GM21786 (cell line): ENCODE measurements around the gene C10orf90.
"Not testable (repeated sequence)": the region's sequence is repeated elsewhere in the genome, so short reads cannot be mapped to it uniquely, and the experiment has no call there.

ENCODE experiments used
- ATAC-seq: cut with Tn5 transposase; IDR thresholded peaks from one replicate; pipeline ENCODE4 v1.9.1; 2021; ENCODE audit not compliant: unreplicated experiment

Gene C10orf90

DNA sequence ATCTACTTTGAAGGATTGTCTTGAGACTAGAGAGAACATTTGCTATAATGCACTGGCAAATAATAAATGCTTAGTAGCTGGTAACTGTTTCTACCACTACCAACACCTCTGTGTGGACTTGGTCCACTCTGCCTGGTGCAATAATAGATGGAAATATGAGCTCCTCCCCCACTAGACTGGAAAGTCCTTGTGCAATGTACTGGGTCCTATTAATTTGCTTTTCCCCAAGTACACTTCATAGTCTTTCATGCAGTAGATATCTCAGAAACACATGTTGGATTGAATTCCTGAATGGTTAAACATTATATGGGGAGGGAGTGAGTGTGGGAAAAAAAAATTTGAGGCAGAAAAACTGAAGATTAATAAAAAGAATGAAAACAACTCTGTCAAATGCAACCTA is 119.3 kb downstream of the C10orf90 start:
- no peak for ATAC-seq

DNA sequence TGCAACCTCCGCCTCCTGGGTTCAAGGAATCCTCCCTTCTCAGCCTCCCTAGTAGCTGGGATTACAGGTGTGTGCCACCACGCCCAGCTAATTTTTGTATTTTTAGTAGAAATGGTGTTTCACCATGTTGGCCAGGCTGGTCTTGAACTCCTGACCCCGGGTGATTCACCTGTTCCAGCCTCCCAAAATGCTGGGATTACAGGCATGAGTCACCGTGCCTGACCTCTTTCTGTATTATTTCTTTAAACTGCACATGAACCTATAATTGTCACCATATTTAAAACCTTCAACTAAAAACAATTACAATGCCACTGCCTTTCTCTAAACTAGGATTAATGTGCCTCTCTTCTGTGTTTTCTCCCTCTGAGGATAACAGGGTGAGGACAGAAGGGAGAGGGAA is 119.9 kb downstream of the C10orf90 start:
- ATAC-seq, result not testable (repeated sequence)

DNA sequence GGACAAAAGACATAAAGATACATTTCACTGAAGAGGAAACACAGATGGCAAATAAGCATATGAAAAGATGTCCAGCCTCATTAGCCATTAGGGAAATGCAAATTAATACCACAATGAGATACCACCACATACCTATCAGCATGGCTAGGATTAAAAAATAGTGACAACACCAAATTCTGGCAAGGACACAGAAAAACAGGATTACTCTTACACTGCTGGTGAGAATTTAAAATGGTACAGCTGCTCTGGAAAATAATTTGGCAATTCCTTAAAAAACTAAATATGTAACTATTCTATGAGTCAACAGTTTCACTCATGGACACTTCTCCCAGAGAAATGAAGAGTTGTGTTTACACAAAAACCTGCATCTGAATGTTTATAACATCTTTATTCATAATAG is 121.1 kb downstream of the C10orf90 start:
- no peak for ATAC-seq

DNA sequence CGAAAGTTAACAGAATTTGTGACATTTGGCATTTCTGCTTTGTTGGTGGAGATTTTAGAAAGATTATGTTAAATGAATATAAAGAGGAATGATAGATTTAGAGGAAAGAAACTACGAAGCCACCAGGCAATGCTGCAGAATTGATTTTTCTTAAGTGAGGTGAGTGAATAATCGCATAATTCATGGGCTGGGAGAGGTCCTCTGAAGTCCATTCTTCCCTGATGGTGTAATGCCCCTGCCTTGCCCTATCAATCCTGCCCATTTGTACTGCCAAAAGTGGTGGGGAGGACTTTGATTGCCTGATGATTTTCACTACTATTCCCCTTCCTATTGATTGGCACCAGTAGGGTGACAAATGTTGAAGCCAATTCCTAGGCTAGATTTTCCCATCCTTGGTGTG is 125.9 kb downstream of the C10orf90 start:
- no peak for ATAC-seq

DNA sequence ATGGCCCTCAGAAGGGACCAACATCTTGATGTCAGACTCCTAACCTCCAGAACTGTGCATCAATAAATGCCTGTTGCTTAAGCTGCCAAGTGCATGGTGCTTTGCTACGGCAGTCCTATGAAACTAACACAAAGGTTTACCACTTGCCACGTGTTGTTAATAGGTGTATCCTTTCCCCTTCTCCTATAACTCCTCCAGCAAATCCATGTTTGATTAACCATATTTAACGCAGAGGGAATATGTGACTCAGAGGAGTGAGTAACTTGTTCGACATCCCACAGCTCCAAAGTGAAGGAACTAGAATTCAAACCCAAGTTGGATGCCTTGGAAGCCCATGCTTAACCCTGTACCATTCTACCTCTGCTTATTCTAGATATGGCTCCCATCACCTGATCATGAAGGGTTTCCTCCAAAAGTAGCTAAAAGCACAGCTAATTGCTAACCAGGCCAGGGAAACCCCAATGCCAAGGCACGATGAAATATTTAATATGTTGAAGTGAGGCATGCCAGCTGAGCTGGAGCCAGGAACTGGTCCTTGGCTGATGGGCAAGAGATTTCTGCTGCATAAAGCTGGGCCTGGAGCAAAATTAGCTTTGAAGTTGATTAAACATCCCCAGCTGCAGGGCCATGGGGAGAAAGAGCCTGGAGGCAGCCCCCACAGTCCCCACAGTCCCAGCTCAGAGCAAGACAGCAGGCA is 131.9 kb downstream of the C10orf90 start:
- no peak for ATAC-seq

DNA sequence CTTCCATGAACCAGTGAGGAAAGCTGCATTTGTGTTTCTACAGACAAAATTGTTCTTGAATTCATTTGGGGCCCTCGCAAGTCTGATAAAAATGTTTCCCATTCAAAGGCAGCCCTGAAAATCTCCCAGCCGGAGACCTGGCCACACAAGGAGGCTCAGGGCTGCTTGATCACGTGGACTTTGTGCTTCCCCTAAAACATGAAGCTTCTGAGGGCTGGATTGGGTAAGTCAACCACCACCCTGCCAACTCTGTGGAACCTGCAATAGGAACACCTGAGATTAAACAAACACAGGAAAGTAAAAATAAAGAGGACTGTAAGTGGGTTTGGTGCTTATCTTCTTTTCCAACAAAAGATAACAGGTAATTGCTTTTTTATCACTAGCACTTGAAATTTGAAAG is 133.8 kb downstream of the C10orf90 start:
- no peak for ATAC-seq

DNA sequence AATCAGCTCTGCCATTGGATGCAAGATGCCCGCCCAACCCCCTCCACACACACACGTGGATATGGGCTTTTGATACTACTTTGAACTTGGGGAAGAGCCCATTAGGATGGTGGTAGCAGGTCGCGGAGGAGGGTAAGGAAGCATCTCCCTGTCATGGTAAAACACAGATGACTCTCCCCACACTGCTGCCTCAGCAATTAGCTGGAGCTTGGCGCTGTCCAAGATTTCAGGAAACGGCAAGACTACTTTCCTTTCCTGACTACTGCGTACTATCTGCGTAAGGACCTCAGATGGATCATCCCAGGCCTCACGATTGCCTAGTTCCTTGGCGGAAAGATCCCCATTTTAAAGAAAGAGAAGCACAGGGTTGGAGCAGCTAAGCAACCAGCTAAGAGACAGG is 134.3 kb downstream of the C10orf90 start:
- no peak for ATAC-seq

DNA sequence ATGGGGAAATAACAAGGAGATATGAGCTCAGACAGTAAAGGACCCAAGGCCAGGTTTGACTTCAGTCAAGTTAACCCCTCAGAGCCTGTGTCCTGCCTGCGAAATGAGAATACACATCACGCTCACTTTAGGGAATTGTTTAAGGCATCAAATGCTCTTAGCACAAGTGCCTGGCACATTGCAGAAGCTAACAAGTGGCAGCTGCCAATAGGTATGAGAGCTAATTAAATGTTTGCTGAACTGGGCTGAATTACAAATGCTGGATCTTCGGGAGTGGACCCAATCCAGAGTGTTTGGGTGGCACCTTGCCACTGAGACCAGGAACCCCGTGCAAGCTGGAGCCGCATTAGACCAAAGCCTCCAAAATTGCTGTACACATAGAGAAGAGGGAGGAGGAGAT is 136.8 kb downstream of the C10orf90 start:
- no peak for ATAC-seq

DNA sequence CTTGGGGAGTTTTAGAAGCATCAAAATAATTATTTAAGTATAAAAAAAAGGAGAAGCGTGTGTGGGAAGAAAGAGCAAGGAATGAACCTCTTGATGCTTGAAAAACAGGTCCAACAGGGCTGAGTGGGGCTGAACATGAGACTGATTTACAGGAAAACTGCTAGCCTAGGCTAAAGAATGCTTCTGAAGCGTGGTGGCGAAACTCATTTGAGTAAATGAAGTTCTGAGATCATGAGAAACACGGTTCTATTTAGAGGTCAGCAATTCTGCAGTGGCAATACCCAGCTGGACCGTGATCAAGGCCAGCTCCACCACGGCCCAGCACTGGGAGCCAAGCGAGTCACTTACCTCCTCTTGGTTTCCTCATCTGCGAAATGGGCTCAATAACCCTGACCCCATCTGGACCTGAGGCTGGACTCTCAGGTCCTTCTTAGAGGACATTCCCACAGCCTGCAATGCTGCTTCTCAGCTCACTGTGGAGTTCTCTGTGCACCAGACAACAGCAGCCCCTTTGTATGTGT is 142.1 kb downstream of the C10orf90 start:
- no peak for ATAC-seq

DNA sequence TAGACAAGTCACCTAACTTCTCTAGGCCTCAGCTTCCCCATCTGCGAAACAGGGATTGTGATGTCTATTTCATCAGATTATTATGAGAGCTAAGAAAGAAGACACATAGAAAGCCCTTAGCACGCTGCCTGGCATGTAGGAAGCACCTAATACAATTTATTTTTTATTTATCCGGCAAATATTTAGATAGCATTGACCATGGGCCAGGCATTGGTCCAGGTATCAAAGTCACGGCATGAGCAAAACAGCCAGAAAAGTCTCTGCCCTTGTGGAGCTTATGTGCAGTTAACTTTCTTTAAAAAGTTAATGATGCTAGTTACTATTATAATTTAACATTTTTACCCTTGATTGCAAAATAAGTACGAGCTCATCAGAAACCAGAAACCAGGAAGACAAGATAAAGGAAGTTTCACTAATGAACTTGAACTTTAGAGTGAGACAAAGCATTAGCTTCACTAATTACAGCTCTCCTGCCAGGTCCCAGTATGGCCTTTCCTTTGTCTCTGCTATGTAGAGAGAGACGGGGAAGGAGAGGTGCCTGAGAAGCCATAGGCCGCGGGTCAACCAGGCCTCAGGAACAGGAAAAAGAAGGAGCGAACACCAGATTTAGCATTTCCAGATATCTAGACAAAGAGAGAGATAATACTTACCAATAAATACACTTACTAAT is 142.7 kb downstream of the C10orf90 start:
- ATAC-seq, result no peak

DNA sequence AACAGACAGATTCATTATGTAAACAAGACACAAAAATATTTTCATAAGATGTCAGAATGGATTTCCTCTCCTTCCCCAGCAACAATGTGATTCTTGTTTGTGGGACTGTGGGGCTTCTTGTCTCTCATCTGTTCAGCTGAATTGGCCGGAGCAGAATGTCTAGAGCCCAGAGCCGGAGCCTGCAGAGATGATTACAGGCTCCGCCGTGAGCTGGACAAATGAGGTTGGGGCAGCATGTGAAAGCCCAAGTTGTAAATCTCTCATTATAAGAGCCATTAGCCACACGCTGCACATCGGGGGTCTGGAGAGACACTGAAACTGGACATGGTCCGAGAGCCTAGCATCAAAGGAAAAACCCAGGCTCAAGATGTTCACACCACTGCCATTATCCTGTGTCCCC is 145.2 kb downstream of the C10orf90 start:
- ATAC-seq, result no peak

DNA sequence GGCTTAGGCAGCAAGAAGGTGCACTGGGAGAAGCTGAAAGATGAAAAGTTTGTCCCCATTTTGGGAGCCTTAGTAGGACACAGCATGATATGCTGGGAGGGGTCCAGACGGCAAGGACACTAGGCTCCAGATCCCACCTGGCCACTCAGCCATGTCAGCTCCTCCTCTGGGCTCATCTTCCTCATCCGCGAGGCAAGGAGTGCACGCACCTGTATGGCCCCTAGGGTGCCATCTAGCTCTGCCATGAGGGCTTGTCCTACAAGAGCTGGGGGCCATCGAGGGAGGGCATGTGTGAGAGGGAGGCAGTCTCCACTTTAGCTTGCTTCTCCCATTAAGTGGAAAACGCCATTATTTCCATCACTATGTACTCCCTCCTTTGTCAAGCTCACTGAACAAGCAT is 146.0 kb downstream of the C10orf90 start:
- no peak for ATAC-seq

DNA sequence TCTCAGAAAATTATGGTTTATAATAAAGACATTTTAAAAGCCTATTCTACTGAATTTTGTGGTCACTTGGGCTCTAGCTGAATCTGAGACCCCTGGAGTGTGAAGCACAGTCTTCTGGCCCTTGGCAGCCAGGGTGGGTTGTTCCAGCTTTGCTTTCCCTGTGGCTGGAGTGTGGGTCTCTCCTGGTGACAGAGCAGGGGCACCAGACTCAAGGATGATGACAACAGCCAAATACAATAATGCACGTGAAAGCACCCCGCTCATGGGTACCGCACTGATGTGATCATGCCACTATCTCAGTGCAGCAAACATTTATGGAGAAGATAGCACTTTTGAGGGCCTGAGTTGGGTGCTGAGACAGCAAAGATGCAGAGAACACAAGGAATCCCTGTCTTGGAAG is 147.4 kb downstream of the C10orf90 start:
- no peak for ATAC-seq

DNA sequence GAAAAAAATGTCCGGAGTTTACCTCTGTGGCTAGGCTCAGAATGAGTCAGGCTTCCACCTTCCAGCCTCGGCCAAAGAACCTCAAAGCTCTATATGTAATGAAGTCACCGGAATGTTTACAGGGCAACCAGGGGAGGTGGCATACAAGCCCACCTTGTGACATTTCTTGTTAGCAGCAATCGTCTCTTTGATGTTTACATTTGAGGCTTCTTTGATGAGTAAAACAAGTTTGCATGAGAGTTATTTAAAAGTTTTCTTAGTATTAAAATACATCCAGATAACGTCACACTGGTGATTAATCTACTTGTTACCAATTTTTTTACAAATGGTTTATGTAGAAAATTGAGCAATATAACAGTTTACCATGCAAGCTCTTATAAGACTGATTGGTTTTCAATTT is 149.1 kb downstream of the C10orf90 start:
- no peak for ATAC-seq

DNA sequence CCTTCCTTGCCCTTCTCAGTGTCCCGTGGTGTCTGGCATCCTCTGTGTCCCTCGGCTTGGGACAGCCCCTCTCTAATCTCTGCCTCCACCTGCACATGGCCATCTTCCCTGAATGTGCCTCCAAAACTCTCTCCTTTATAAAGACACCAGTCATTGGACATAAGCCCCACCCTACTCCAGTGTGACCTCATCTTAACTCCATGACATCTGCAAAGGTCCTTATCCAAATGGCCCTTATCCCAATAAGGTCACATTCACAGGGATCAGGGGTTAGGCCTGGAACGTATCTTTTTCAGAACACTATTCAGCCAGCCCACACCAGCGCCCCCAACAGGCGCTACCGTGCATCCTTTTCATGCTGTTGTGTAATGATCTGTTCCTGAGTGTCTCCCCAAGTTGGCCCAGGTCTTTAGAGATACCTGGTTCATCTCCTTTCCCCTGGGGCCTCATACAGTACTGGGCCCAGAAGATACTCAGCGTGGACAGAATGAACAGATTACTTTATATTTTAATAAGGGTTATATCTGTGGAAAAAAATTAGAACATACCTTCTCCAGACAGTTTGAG is 149.7 kb downstream of the C10orf90 start:
- no peak for ATAC-seq

DNA sequence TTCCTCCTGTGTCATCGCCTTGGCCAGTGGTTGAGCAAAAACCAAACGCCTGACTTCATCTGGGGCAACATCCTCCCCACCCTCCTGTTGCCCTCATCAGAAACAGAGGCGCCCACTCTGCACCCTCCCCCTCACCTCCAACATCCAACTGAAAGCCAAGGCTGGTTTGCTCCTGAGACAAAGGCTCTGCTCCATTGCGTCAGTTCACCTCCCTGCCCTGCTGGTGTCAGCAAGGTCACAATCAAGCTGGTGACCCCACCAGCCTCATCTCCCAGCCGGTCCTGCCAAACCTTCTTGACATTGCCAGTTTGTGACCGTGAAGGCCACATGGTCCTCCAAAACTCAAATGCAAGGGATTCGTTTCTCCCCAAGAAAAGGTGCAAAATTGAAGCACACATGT is 150.5 kb downstream of the C10orf90 start:
- ATAC-seq, result no peak

DNA sequence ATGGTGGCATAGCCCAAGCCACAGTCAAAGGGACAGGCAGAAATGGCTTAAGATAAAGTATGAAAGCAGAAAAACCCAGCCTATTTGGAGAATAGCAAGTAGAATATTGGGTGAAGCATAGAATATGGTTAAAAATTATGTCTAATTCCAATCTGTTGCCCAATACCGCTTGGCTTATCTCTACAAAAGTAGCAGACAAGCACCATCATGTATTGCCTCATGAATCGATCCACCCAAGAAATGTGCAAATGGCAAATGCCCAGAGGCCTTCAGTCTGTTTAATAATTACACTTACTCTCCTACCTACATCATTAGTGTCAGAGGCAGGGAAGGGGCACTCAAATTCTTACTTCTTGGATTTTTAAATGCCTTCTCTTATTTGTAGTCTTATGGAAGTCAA is 151.3 kb downstream of the C10orf90 start:
- no peak for ATAC-seq

DNA sequence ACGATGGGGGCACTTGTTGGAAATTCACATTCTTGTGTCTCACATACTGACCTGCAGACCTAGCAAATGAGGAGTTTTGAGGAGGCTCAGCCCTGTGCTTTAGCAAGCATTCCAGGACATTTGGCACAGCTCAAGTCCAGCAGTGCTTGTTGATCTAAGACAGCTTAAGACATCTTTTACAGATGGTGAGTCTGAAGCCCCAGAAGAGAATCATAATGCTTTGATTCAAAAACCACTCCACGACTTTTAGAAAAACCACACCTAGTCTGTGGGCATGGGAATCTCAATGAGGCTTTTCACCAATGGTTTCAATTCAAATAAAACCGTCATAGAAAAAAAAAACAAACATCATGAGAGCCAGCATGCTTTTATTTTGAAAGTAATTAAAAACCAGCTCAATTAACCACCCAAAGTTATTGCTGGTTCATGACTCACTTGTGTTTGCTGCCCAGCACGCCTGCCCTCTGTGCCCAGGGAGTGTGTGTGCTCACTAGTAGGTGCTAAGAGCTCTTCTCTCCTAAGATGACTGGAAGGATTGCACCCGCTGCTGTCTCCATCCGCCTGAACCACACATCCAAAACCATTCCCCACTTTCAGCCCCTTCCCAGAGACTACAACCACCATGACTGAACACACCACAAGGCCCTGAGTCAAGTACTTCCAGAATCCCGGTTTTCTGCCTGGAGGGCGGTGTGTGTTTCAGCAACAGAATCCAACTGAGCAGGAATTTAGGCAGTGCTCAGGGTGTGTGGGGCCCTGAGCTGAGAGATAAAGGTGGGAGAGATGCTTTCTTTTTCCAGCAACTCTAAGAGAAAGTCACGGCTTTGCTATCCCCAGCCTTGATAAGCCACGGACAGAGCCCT is 152.0 kb downstream of the C10orf90 start:
- ATAC-seq, result no peak

DNA sequence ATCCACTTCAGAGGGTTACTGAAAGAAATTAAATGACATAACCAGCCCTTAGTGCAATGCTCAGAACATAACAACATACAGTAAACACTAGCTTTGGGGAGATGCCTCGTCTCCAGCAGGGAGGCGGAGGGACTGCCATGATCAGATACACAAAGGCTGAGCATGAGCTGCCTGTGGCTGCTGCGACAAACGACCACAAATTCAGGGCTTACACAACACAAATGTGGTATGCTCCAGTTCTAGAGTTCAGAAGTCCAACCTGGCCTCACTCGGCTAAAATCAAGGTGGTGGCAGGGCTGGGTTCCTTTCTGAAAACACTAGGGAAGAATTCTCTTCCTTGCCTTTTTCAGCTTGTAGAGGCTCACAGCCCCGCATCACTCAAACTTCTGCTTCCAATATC is 154.0 kb downstream of the C10orf90 start:
- no peak for ATAC-seq

DNA sequence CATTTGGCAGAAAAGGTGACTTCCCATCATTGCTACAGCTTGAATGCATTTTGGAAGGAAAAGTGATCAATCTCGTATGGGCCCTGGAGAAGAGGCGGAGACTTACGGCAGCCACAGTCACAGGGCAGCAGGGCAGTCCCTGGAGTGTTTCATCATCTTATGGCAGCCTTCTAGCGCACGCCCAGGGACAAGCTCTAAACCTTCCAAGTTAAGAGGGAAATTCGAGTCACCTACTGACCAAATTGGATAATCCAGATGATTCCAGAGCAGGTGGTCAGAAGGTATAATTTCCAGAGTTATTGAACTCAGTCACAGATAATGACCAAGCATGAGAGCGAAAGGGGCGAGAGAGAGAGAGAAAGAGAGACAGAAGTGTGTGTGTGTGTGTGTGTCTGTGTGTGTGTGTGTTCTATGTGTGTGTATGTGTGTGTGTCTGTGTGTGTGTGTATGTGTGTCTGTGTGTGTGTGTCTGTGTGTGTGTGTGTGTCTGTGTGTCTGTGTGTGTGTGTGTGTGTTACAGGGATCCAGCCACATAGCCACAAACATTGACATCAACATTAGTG is 158.5 kb downstream of the C10orf90 start:
- no peak for ATAC-seq

DNA sequence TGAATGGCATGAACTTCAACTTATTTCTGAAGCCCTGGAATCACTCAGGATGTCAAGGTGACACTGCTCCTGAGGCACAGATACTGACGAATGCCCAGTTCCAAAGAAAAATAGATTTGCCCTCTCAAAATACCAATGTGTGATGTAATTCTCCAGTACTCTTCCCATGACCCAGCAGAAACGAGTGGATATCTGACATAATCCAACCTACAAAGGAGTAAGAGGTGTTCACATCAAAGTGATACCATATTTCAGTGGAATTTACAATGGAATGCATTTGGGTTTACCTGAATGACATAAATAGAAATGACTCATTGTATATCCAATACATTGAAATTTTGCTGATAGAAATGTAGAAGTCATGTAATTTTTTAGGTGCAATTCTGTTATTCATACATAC is 161.3 kb downstream of the C10orf90 start:
- no peak for ATAC-seq
